ENCODE data around the gene SIGLEC12. TPM values are rescaled to one million over a fixed set of nuclear protein-coding genes. Genes with fewer than 3 reads are reported as not detected.

The SIGLEC12 gene
- total and polyA plus RNA-seq, 9 of the 15 experiments (the other 6 are each of a cell fraction or from before 2014, with no cell fraction given) = 0.08 to 1.3 (median 0.54) TPM

DNA sequence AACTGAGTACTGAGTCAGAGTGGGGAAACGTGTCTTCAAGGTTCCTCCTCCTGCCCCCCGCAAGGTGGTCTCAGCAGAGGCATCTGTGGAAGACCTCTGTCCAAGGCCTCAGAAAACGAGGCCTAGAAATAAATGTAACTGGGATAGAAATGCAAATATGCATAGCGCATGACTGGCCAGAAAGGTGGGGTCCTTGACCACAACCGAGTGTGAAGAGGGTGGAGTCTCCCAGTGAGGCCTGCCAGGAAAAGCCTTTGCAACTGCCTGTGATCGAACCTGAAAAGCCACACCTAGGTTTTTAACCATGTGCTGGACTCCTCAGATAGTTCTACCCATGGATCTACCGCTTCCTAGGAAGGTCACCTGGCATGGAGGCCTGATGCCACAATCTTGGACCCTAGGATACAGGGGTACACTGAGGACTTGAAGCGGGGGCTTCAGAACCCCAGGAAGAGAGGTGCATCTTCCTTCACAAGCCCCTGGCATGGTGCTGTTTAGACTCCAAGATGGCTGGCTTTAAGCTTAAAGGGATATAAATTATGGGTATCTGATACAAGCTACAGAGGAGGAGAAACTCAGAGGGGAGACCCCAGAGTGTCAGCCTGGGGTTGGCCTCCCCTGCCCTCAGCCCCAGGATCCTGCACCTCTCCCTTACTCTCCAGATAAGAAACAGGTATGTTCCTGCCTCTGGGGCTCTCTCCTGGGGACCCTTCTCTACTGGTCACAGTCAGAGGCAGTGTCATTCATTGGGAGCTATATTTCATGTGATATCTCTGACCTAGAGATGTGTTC is 48.1 kb upstream of the SIGLEC12 start (continued):
- TF ChIP-seq, protein P1, sequence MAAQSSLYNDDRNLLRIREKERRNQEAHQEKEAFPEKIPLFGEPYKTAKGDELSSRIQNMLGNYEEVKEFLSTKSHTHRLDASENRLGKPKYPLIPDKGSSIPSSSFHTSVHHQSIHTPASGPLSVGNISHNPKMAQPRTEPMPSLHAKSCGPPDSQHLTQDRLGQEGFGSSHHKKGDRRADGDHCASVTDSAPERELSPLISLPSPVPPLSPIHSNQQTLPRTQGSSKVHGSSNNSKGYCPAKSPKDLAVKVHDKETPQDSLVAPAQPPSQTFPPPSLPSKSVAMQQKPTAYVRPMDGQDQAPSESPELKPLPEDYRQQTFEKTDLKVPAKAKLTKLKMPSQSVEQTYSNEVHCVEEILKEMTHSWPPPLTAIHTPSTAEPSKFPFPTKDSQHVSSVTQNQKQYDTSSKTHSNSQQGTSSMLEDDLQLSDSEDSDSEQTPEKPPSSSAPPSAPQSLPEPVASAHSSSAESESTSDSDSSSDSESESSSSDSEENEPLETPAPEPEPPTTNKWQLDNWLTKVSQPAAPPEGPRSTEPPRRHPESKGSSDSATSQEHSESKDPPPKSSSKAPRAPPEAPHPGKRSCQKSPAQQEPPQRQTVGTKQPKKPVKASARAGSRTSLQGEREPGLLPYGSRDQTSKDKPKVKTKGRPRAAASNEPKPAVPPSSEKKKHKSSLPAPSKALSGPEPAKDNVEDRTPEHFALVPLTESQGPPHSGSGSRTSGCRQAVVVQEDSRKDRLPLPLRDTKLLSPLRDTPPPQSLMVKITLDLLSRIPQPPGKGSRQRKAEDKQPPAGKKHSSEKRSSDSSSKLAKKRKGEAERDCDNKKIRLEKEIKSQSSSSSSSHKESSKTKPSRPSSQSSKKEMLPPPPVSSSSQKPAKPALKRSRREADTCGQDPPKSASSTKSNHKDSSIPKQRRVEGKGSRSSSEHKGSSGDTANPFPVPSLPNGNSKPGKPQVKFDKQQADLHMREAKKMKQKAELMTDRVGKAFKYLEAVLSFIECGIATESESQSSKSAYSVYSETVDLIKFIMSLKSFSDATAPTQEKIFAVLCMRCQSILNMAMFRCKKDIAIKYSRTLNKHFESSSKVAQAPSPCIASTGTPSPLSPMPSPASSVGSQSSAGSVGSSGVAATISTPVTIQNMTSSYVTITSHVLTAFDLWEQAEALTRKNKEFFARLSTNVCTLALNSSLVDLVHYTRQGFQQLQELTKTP (IDR thresholded peaks at IDR 0.05; ENCODE audit: low read depth in 1 of 2, partially characterized antibody in 2 of 2) = peak; percentile 51 to 53
- TF ChIP-seq RBM34 (IDR thresholded peaks at IDR 0.05; ENCODE audit: borderline replicate concordance, insufficient read depth, low read length) (no peak), HNRNPK (IDR thresholded peaks at IDR 0.05; ENCODE audit: low read depth, low read length, poor library complexity, severe bottlenecking) (no peak), SRSF3 (IDR thresholded peaks at IDR 0.05; ENCODE audit: insufficient read depth, low read length) (no peak), ESRRA (IDR thresholded peaks at IDR 0.05; ENCODE audit: borderline replicate concordance, low read depth) (peak; percentile 70; the same call in 1 of the 2 replicates), GATA2 (CRISPR knock-in tag; IDR thresholded peaks at IDR 0.05) (no peak), ZNF3 (CRISPR knock-in tag; IDR thresholded peaks at IDR 0.05) (0 out of 2 replicates have a peak, but pooled peaks have one; percentile 22), TAF7 (tag; IDR thresholded peaks at IDR 0.05) (no peak), ZNF668 (CRISPR knock-in tag; IDR thresholded peaks at IDR 0.05) (peak; percentile 3; the same call in 1 of the 2 replicates), BHLHE40 (IDR thresholded peaks at IDR 0.05; ENCODE audit: low read length) (peak; percentile 45; the same call in 1 of the 2 replicates)
- TF ChIP-seq, protein P2, sequence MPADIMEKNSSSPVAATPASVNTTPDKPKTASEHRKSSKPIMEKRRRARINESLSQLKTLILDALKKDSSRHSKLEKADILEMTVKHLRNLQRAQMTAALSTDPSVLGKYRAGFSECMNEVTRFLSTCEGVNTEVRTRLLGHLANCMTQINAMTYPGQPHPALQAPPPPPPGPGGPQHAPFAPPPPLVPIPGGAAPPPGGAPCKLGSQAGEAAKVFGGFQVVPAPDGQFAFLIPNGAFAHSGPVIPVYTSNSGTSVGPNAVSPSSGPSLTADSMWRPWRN (IDR thresholded peaks at IDR 0.05; ENCODE audit: low read depth) = no peak
- TF ChIP-seq, protein P3, sequence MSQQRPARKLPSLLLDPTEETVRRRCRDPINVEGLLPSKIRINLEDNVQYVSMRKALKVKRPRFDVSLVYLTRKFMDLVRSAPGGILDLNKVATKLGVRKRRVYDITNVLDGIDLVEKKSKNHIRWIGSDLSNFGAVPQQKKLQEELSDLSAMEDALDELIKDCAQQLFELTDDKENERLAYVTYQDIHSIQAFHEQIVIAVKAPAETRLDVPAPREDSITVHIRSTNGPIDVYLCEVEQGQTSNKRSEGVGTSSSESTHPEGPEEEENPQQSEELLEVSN (IDR thresholded peaks at IDR 0.05; ENCODE audit: borderline replicate concordance in 1 of 2, extremely low read depth in 1 of 2, insufficient read depth in 1 of 2, insufficient read length in 1 of 2, low read depth in 1 of 2, low read length in 1 of 2, poor library complexity in 1 of 2, severe bottlenecking in 1 of 2) = peak; percentile 43 to 75
- TF ChIP-seq, protein P4, sequence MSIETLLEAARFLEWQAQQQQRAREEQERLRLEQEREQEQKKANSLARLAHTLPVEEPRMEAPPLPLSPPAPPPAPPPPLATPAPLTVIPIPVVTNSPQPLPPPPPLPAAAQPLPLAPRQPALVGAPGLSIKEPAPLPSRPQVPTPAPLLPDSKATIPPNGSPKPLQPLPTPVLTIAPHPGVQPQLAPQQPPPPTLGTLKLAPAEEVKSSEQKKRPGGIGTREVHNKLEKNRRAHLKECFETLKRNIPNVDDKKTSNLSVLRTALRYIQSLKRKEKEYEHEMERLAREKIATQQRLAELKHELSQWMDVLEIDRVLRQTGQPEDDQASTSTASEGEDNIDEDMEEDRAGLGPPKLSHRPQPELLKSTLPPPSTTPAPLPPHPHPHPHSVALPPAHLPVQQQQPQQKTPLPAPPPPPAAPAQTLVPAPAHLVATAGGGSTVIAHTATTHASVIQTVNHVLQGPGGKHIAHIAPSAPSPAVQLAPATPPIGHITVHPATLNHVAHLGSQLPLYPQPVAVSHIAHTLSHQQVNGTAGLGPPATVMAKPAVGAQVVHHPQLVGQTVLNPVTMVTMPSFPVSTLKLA (conservative IDR thresholded peaks at IDR 0.05) = peak; percentile 64 to 77; a peak in 3 of 4 replicates
- TF ChIP-seq, protein P5, sequence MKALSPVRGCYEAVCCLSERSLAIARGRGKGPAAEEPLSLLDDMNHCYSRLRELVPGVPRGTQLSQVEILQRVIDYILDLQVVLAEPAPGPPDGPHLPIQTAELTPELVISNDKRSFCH (CRISPR knock-in tag; IDR thresholded peaks at IDR 0.05) = no peak
- TF ChIP-seq, protein P5 (tag; IDR thresholded peaks at IDR 0.05) = 0 out of 2 replicates have a peak, but pooled peaks have one; percentile 34
- TF ChIP-seq, protein P6, sequence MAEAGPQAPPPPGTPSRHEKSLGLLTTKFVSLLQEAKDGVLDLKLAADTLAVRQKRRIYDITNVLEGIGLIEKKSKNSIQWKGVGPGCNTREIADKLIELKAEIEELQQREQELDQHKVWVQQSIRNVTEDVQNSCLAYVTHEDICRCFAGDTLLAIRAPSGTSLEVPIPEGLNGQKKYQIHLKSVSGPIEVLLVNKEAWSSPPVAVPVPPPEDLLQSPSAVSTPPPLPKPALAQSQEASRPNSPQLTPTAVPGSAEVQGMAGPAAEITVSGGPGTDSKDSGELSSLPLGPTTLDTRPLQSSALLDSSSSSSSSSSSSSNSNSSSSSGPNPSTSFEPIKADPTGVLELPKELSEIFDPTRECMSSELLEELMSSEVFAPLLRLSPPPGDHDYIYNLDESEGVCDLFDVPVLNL (CRISPR knock-in tag; IDR thresholded peaks at IDR 0.05; ENCODE audit: low read depth) = no peak

All from K562 (cell line).